ENCODE data around the gene FAM241A. TPM values are rescaled to one million over a fixed set of nuclear protein-coding genes. Genes with fewer than 3 reads are reported as not detected.

FAM241A gene
- total and polyA plus RNA-seq, 2 donors (not counting 3 experiments of a cell fraction or from before 2014, with no cell fraction given), result 3.2 to 9.1 TPM

DNA sequence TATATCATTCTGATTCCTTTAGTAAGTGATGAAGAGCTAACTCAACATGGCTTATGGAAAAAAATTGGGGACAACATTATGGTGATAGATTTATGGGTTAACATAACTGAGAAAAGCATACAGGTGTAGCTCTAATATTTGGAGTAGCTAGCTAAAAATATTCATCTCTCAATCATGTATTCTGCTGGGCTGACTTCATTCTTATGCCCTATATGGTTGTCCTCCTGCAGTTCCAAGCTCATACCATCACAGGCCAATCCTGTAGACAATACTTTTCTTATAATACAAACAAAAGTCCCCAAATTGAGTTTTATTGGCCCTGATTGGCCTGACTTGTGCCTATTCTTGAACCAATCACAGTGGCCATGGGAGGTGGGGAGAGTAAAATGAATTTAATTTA lies 6.7 kb upstream of the FAM241A start:
- no peaks in the 10 kb centered on the region for H3K9me3 ChIP-seq (replicated peaks; ENCODE audit: control insufficient read depth, insufficient read depth, low read length)
- no peaks in the 10 kb centered on the region for H3K79me2 ChIP-seq (ENCODE audit: control insufficient read depth, insufficient read depth, low read length)
- no peak for DNase-seq (ENCODE audit: low read depth, low spot score)
- dilution Hi-C loops (cut with MboI; ENCODE audit: extremely low pct_ligation_motif_present, low sequenced_read_pairs), result no loop called here
- POLR2A ChIA-PET, result no interaction called here
- H3K9ac ChIP-seq (replicated peaks; ENCODE audit: extremely low read depth, insufficient read depth, low read length), result no peak overlapping the region
- intact Hi-C loops (cut with micrococcal nuclease), result no loop called here
- H3K4me1 ChIP-seq (ENCODE audit: control insufficient read depth, extremely low read depth, insufficient read depth, low read length), result peaks cover 10% of the 10 kb centered on the region
- BruUV-seq (replicated peaks), result no TSS peak
- H3K36me3 ChIP-seq (ENCODE audit: control insufficient read depth in 2 of 2, extremely low read depth in 1 of 2, insufficient read depth in 2 of 2, low read length in 2 of 2), result no peaks in the 10 kb centered on the region
- no peak for FAIRE-seq
- no peak overlapping the region for H3K4me2 ChIP-seq (ENCODE audit: insufficient read depth, low read length)
- CTCF ChIA-PET, result no interaction called here
- no peak overlapping the region for H2AFZ ChIP-seq (ENCODE audit: low read depth, low read length)
- no peaks in the 10 kb centered on the region for H3K27me3 ChIP-seq (ENCODE audit: control insufficient read depth in 2 of 2, insufficient read depth in 2 of 2, low read length in 2 of 2)
- no peak overlapping the region for H3K4me3 ChIP-seq (replicated peaks in 1 of 3; ENCODE audit: insufficient read depth in 1 of 3, low read depth in 1 of 3, low read length in 3 of 3)
- no peak overlapping the region for H3K27ac ChIP-seq (ENCODE audit: insufficient read depth, low read depth, low read length)
- TF ChIP-seq FOS (IDR thresholded peaks at IDR 0.05; ENCODE audit: borderline replicate concordance, insufficient read depth, low read length) (no peak), EZH2 (IDR thresholded peaks at IDR 0.05; ENCODE audit: borderline replicate concordance, low read depth, low read length, severe bottlenecking) (no peak), POLR2A (IDR thresholded peaks at IDR 0.05; ENCODE audit: low read depth, low read length) (no peak), MYC (IDR thresholded peaks at IDR 0.05; ENCODE audit: low read depth, low read length) (no peak), JUN (IDR thresholded peaks at IDR 0.05; ENCODE audit: borderline replicate concordance, insufficient read depth, insufficient read length, low read depth) (no peak), GATA2 (IDR thresholded peaks at IDR 0.05; ENCODE audit: insufficient read depth, insufficient read length, low read depth, low read length) (no peak), CTCF (IDR thresholded peaks at IDR 0.05; ENCODE audit: extremely low read depth in 1 of 2, insufficient read depth in 1 of 2, low read depth in 1 of 2, low read length in 2 of 2) (no peak), POLR2AphosphoS5 (IDR thresholded peaks at IDR 0.05; ENCODE audit: insufficient read depth, low read depth, low read length) (no peak), MAX (IDR thresholded peaks at IDR 0.05; ENCODE audit: insufficient read depth, insufficient read length) (no peak)
- no peaks in the 10 kb centered on the region for H4K20me1 ChIP-seq (replicated peaks; ENCODE audit: control insufficient read depth, extremely low read depth, insufficient read depth, low read length)
- H3K9me1 ChIP-seq (replicated peaks; ENCODE audit: control insufficient read depth, extremely low read depth, insufficient read depth, low read length), result no peaks in the 10 kb centered on the region

Data from endothelial cell of umbilical vein (primary cell).